Erythroblast (primary cell): Measurements from ENCODE around the gene EEF1A1.

Experiments used
- GATA1 ChIP-seq: IDR thresholded peaks from 2 replicates; pipeline ENCODE4 v1.6.1; 2011; ENCODE audit warnings: low read depth, mild to moderate bottlenecking, control low read depth, low read length, moderate library complexity
- POLR2A ChIP-seq: IDR thresholded peaks from 2 replicates; pipeline ENCODE4 v1.6.1; 2011; ENCODE audit warnings: mild to moderate bottlenecking, low read length

DNA sequence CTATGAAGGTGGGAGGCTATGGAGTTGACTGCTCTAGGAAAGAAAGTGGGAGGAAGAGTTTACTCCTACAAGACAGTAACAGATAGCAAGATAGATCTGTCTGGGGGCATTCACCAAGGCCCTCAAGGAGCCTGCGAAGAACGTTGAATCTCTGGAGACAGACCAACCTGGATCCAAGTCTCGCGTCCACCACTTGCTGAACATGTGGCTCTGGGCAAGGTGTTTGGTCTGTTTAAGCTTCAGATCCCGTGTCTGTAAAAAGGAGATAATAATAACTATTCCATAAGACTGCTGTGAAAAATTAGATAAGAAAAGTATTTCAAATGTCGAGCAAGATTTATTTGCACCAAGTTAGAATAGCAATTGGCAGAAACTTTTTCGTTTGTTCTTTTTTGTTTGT, 8.1 kb upstream of the EEF1A1 start:
- TF ChIP-seq POLR2A (no peak), GATA1 (no peak)
